GM12892 (cell line): ENCODE measurements around the gene ARL13B.
"Not testable (repeated sequence)": the region's sequence is repeated elsewhere in the genome, so short reads cannot be mapped to it uniquely, and the experiment has no call there.

Experiments used
- POLR2A ChIP-seq: IDR thresholded peaks from 2 replicates; pipeline ENCODE4 v1.6.1; 2011; ENCODE audit warnings: low read depth, low read length, control low read depth
- TAF1 ChIP-seq: IDR thresholded peaks from 2 replicates; pipeline ENCODE4 v1.6.1; 2011; ENCODE audit warnings: low read depth, mild to moderate bottlenecking, control low read depth, low read length, borderline replicate concordance

- not testable (repeated sequence) for TF ChIP-seq POLR2A, TAF1
These were observed 64.4 kb downstream of the ARL13B start for GRCh38 chr3:94044100-94044936.
